ENCODE data around the gene ZACN. TPM values are rescaled to one million over a fixed set of nuclear protein-coding genes. Genes with fewer than 3 reads are reported as not detected.

ZACN gene
- total and polyA plus RNA-seq, 2 donors (not counting 3 experiments of a cell fraction or from before 2014, with no cell fraction given): 0.18 TPM; not detected in 1

GRCh38 chr17:76115138-76115754 is 36.3 kb downstream of the ZACN start:
- H3K27ac ChIP-seq (ENCODE audit: insufficient read depth, low read depth, low read length): no peak overlapping the region
- ChIA-PET CTCF (interaction anchor here (0.6 to 14.5 kb wide), 4 partner anchors 67 to 255 kb away, joined by 3 to 320 read pairs (median 4); no protein-coding TSS in a partner anchor), POLR2A (no interaction called here)
- H3K9ac ChIP-seq (replicated peaks; ENCODE audit: extremely low read depth, insufficient read depth, low read length): no peak overlapping the region
- FAIRE-seq (no peak), DNase-seq (ENCODE audit: low read depth, low spot score) (no peak)
- H3K79me2 ChIP-seq (ENCODE audit: control insufficient read depth, insufficient read depth, low read length): no peaks in the 10 kb centered on the region
- no peaks in the 10 kb centered on the region for H3K9me1 ChIP-seq (replicated peaks; ENCODE audit: control insufficient read depth, extremely low read depth, insufficient read depth, low read length)
- H4K20me1 ChIP-seq (replicated peaks; ENCODE audit: control insufficient read depth, extremely low read depth, insufficient read depth, low read length): no peaks in the 10 kb centered on the region
- dilution Hi-C loops (cut with MboI; ENCODE audit: extremely low pct_ligation_motif_present, low sequenced_read_pairs) (no loop called here), intact Hi-C loops (cut with micrococcal nuclease) (no loop called here)
- H3K4me3 ChIP-seq (replicated peaks in 1 of 3; ENCODE audit: insufficient read depth in 1 of 3, low read depth in 1 of 3, low read length in 3 of 3): no peak overlapping the region
- H3K4me2 ChIP-seq (ENCODE audit: insufficient read depth, low read length): no peak overlapping the region
- no peak for TF ChIP-seq MYC (IDR thresholded peaks at IDR 0.05; ENCODE audit: low read depth, low read length)
- H3K9me3 ChIP-seq (replicated peaks; ENCODE audit: control insufficient read depth, insufficient read depth, low read length): no peaks in the 10 kb centered on the region
- no peaks in the 10 kb centered on the region for H3K27me3 ChIP-seq (ENCODE audit: control insufficient read depth in 2 of 2, insufficient read depth in 2 of 2, low read length in 2 of 2)
- H2AFZ ChIP-seq (ENCODE audit: low read depth, low read length): no peak overlapping the region
- BruUV-seq (replicated peaks): no TSS peak
- no peaks in the 10 kb centered on the region for H3K4me1 ChIP-seq (ENCODE audit: control insufficient read depth, extremely low read depth, insufficient read depth, low read length)
- H3K36me3 ChIP-seq (ENCODE audit: control insufficient read depth in 2 of 2, extremely low read depth in 1 of 2, insufficient read depth in 2 of 2, low read length in 2 of 2): no peaks in the 10 kb centered on the region

- dilution Hi-C loops (cut with MboI; ENCODE audit: extremely low pct_ligation_motif_present, low sequenced_read_pairs): no loop called here
Measured at GRCh38 chr17:76119409-76120371, 40.7 kb downstream of the ZACN start.

More at GRCh38 chr17:76119409-76120371, 40.7 kb downstream of the ZACN start:
- TF ChIP-seq CTCF (IDR thresholded peaks at IDR 0.05; ENCODE audit: extremely low read depth in 1 of 2, insufficient read depth in 1 of 2, low read depth in 1 of 2, low read length in 2 of 2) (no peak), JUN (IDR thresholded peaks at IDR 0.05; ENCODE audit: borderline replicate concordance, insufficient read depth, insufficient read length, low read depth) (no peak), GATA2 (IDR thresholded peaks at IDR 0.05; ENCODE audit: insufficient read depth, insufficient read length, low read depth, low read length) (no peak), MYC (IDR thresholded peaks at IDR 0.05; ENCODE audit: low read depth, low read length) (no peak), EZH2 (IDR thresholded peaks at IDR 0.05; ENCODE audit: borderline replicate concordance, low read depth, low read length, severe bottlenecking) (no peak), FOS (IDR thresholded peaks at IDR 0.05; ENCODE audit: borderline replicate concordance, insufficient read depth, low read length) (no peak), MAX (IDR thresholded peaks at IDR 0.05; ENCODE audit: insufficient read depth, insufficient read length) (no peak), POLR2AphosphoS5 (IDR thresholded peaks at IDR 0.05; ENCODE audit: insufficient read depth, low read depth, low read length) (no peak), POLR2A (IDR thresholded peaks at IDR 0.05; ENCODE audit: low read depth, low read length) (no peak)
- H3K27ac ChIP-seq (ENCODE audit: insufficient read depth, low read depth, low read length): no peak overlapping the region
- CTCF ChIA-PET: interaction anchor here (0.9 to 14.5 kb wide), 5 partner anchors 17 to 278 kb away, joined by 3 to 320 read pairs (median 5); no protein-coding TSS in a partner anchor
- no peaks in the 10 kb centered on the region for H4K20me1 ChIP-seq (replicated peaks; ENCODE audit: control insufficient read depth, extremely low read depth, insufficient read depth, low read length)
- no peaks in the 10 kb centered on the region for H3K9me1 ChIP-seq (replicated peaks; ENCODE audit: control insufficient read depth, extremely low read depth, insufficient read depth, low read length)
- POLR2A ChIA-PET: no interaction called here
- no TSS peak for BruUV-seq (replicated peaks)
- DNase-seq (ENCODE audit: low read depth, low spot score) (no peak), FAIRE-seq (no peak)
- no peak overlapping the region for H2AFZ ChIP-seq (ENCODE audit: low read depth, low read length)
- no peak overlapping the region for H3K9ac ChIP-seq (replicated peaks; ENCODE audit: extremely low read depth, insufficient read depth, low read length)
- no peak overlapping the region for H3K4me3 ChIP-seq (replicated peaks in 1 of 3; ENCODE audit: insufficient read depth in 1 of 3, low read depth in 1 of 3, low read length in 3 of 3)
- peaks cover 3% of the 10 kb centered on the region for H3K4me1 ChIP-seq (ENCODE audit: control insufficient read depth, extremely low read depth, insufficient read depth, low read length)
- intact Hi-C loops (cut with micrococcal nuclease): loop anchor here (5.0 kb wide), 2 partner anchors 143 to 178 kb away; no protein-coding TSS in a partner anchor
- H3K4me2 ChIP-seq (ENCODE audit: insufficient read depth, low read length): no peak overlapping the region
- no peaks in the 10 kb centered on the region for H3K9me3 ChIP-seq (replicated peaks; ENCODE audit: control insufficient read depth, insufficient read depth, low read length)
- no peaks in the 10 kb centered on the region for H3K79me2 ChIP-seq (ENCODE audit: control insufficient read depth, insufficient read depth, low read length)
- no peaks in the 10 kb centered on the region for H3K36me3 ChIP-seq (ENCODE audit: control insufficient read depth in 2 of 2, extremely low read depth in 1 of 2, insufficient read depth in 2 of 2, low read length in 2 of 2)
- H3K27me3 ChIP-seq (ENCODE audit: control insufficient read depth in 2 of 2, insufficient read depth in 2 of 2, low read length in 2 of 2): no peaks in the 10 kb centered on the region

Measured in endothelial cell of umbilical vein (primary cell).